ENCODE measurements around the gene GPX2.

DNA sequence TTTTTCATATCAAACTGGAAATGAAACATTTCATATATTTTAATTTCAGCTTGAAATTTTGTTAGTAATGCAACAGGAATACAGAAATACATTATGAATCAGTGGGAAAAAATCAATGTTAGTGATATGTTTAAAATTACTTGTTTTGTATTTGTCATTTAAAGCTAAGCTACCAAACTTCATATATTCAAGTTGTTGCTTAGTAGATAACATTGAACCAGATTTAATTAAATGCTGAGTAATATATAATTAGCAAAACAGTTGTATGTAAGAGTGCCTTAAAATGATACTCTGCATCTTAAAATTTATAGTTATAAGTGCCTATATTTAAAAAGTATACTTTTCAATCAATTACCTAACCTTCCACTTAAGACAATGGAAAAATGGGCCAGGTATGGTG lies 23.3 kb downstream of the GPX2 start:
- TF ChIP-seq EZH2 (IDR thresholded peaks at IDR 0.05; ENCODE audit: insufficient read depth, poor library complexity, severe bottlenecking) (no peak), EZH2phosphoT487 (IDR thresholded peaks at IDR 0.05; ENCODE audit: insufficient read depth, low read depth) (no peak)

Measured in GM23248 (cell line).